Chondrocyte (in vitro differentiated cells): ENCODE data around the gene KIF17. TPM values are rescaled to one million over a fixed set of nuclear protein-coding genes. Genes with fewer than 3 reads are reported as not detected.

ENCODE experiments used
- DNase-seq: peaks from one replicate; pipeline ENCODE4 v3.0.0; 2021; ENCODE audit warnings: mixed read lengths, low spot score
- H3K27ac Mint-ChIP-seq: one replicate; pipeline ENCODE4 v1.8.0; 2021; ENCODE audit warnings: mild to moderate bottlenecking, moderate library complexity, mixed read lengths; ENCODE audit not compliant: unreplicated experiment
- H3K27me3 Mint-ChIP-seq: 2 replicates; pipeline ENCODE4 v1.8.0; 2021; ENCODE audit warnings: low read depth, mixed read lengths
- H3K36me3 Mint-ChIP-seq: 2 replicates; pipeline ENCODE4 v1.8.0; 2021; ENCODE audit warnings: low read depth, mixed read lengths
- H3K4me1 Mint-ChIP-seq: 2 replicates; pipeline ENCODE4 v1.8.0; 2021; ENCODE audit warnings: low read depth, mild to moderate bottlenecking, mixed read lengths
- H3K4me3 Mint-ChIP-seq: one replicate; pipeline ENCODE4 v1.8.0; 2021; ENCODE audit warnings: mild to moderate bottlenecking, moderate library complexity, mixed read lengths; ENCODE audit not compliant: unreplicated experiment
- H3K9me3 Mint-ChIP-seq: 2 replicates; pipeline ENCODE4 v1.8.0; 2021; ENCODE audit warnings: low read depth, mixed read lengths
- total RNA-seq: library from RNA; stranded (reverse); gene quantifications from 3 replicates; pipeline ENCODE4 v1.2.1, GENCODE V29; 2021
- TF ChIP-seq, protein P1 (sequence below): fragments of 200-600 bp; sonication (generic); IDR thresholded peaks from 2 replicates; pipeline ENCODE4 v1.5.0; 2021; ENCODE audit warnings: antibody characterized with exemption, mild to moderate bottlenecking, moderate library complexity

Gene KIF17
- total RNA-seq, 1 donor from 2014 or later = 0.95 TPM

DNA sequence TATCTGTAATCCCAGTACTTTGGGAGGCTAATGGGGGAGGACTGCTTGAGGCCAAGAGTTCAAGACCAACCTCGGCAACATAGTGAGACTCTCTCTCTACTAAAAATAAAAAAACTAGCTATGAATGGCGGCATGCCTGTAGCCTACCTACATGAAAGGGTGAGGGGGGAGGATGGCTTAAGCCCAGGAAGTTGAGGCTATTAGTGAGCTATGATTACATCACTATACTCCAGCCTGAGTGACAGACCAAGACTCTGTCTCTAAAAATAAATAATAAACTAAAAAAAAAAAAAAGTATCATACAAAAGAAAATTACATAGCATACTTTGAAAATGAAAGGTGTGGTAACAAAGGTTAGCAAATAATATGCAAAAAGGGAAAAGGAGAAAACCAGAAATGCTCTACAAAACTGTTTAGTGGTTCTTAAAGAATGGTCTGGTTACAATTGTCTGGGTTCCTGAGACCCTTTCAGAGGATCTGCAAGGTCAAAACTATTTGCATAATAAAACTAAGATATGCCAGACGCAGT, 33.7 kb upstream of the KIF17 start:
- Mint-ChIP-seq H3K9me3 (no peaks in the 10 kb centered on the region), H3K27me3 (no peaks in the 10 kb centered on the region), H3K36me3 (peaks cover 35% of the 10 kb centered on the region), H3K27ac (no peak overlapping the region), H3K4me3 (no peak overlapping the region), H3K4me1 (no peaks in the 10 kb centered on the region)
- TF ChIP-seq, protein P1, sequence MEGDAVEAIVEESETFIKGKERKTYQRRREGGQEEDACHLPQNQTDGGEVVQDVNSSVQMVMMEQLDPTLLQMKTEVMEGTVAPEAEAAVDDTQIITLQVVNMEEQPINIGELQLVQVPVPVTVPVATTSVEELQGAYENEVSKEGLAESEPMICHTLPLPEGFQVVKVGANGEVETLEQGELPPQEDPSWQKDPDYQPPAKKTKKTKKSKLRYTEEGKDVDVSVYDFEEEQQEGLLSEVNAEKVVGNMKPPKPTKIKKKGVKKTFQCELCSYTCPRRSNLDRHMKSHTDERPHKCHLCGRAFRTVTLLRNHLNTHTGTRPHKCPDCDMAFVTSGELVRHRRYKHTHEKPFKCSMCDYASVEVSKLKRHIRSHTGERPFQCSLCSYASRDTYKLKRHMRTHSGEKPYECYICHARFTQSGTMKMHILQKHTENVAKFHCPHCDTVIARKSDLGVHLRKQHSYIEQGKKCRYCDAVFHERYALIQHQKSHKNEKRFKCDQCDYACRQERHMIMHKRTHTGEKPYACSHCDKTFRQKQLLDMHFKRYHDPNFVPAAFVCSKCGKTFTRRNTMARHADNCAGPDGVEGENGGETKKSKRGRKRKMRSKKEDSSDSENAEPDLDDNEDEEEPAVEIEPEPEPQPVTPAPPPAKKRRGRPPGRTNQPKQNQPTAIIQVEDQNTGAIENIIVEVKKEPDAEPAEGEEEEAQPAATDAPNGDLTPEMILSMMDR = no peak
- DNase-seq = no peak

DNA sequence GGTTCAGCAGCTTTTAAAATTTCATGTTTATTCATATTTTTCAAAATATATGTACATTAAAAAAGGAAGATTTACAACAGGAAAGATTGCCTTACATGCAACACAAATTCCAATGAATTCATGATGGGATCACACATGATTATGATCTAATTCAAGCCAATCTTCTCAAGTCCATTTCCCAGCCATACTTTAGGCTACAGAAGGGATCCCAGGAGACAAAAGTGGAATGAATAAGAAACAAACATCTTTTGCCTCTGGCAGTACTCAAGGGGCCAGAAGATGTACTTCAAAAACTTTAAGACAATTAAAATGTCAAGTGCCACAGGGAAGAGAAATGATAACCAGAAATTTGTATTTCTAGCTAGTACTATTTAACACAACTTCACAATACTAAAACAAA, 24.9 kb upstream of the KIF17 start:
- H3K9me3 Mint-ChIP-seq = no peaks in the 10 kb centered on the region
- no peak overlapping the region for H3K4me3 Mint-ChIP-seq
- H3K36me3 Mint-ChIP-seq = peaks cover 35% of the 10 kb centered on the region
- H3K27me3 Mint-ChIP-seq = no peaks in the 10 kb centered on the region
- TF ChIP-seq, protein P1 = no peak
- H3K27ac Mint-ChIP-seq = no peak overlapping the region
- H3K4me1 Mint-ChIP-seq = peaks cover 20% of the 10 kb centered on the region
- DNase-seq = no peak

DNA sequence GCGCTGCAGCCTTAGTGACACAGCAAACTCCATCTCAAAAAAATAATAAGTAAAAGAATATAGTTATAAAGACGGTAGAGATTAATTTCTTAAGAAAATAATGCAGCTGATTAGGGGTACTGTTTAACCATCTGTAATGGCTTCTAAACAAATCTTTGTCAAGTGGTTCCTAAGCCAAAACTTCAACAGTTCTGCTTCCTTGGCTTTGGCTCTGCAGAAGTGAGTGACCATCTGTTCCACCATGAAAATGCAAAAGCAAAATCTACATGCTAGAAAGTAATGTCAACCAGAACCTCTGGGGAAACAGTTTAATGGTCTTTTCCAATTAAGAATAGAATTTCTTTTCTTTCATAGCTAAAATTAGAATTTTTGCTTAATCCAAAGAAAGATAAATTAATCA, 23.0 kb upstream of the KIF17 start:
- Mint-ChIP-seq H3K4me1 (peaks cover 20% of the 10 kb centered on the region), H3K4me3 (no peak overlapping the region), H3K27ac (no peak overlapping the region), H3K27me3 (no peaks in the 10 kb centered on the region), H3K9me3 (no peaks in the 10 kb centered on the region), H3K36me3 (peaks cover 36% of the 10 kb centered on the region)
- TF ChIP-seq, protein P1 = no peak
- no peak for DNase-seq

DNA sequence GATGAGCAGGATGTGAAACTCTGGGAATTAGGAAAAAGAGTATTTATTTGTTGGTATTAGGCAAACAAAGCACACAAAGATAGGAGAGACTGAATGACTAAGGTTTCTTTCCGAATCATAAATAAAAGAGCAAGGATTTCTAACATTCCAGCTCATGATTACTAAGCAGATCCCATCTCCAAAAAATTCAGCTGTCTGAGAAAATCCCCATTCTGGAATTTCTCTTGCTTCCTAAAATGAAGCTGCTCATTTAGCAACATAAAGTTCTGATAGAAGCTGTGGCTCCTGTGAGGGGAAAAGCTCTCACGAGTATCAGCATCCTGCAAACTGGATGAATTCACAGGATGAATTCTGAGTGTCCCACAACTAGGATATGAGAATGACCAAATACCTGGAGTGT, 21.4 kb upstream of the KIF17 start:
- TF ChIP-seq, protein P1 = no peak

DNA sequence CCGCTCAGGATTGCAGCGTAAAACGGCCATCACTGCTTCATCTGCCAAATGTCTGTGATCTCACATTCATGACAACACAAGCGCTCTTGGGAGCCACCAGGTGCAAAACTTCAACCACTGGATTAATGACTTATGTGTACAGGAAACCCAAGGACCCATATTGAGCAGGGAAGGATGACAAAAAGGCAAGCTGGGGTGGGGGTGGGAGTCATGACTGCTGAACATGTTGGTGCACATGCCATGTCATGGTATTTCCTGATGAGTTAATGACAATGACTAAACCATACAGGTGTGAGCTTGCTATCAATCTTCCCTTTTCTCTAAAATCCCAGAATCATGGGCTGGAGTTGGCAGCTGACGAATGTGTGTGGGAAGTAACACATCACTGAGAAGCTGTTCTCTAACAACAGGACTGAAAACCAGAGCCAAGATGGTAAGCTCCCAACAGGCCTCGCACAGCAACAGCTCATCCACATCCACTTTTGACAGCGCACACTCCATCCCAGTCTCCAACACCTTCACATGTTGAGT, 17.8 kb upstream of the KIF17 start:
- Mint-ChIP-seq H3K36me3 (peaks cover 14% of the 10 kb centered on the region), H3K27me3 (no peaks in the 10 kb centered on the region), H3K4me3 (no peak overlapping the region), H3K4me1 (peaks cover 35% of the 10 kb centered on the region), H3K9me3 (no peaks in the 10 kb centered on the region), H3K27ac (no peak overlapping the region)
- TF ChIP-seq, protein P1 = no peak
- no peak for DNase-seq

More for the DNA sequence above, 21.4 kb upstream of the KIF17 start:
- H3K27me3 Mint-ChIP-seq = no peaks in the 10 kb centered on the region
- DNase-seq = no peak
- no peaks in the 10 kb centered on the region for H3K9me3 Mint-ChIP-seq
- peaks cover 28% of the 10 kb centered on the region for H3K36me3 Mint-ChIP-seq
- H3K4me3 Mint-ChIP-seq = no peak overlapping the region
- H3K27ac Mint-ChIP-seq = peak overlapping the region; percentile 75
- peaks cover 20% of the 10 kb centered on the region for H3K4me1 Mint-ChIP-seq
